ENCODE results near the gene GH2.
"Not testable (repeated sequence)": the region's sequence is repeated elsewhere in the genome, so short reads cannot be mapped to it uniquely, and the experiment has no call there.

GH2 gene

GRCh38 chr17:63873577-63873976 is 8.2 kb downstream of the GH2 start, which contains the start of gene CSH2:
CSH2 (minus strand) TSS chr17:63873677; CDS start chr17:63873614, 63 bp downstream.
- H3K4me3 Mint-ChIP-seq; H3K4me1 Mint-ChIP-seq (ENCODE audit: low read depth); H3K9me3 Mint-ChIP-seq; H3K36me3 Mint-ChIP-seq (ENCODE audit: low read depth); intact Hi-C loops (cut with micrococcal nuclease); H3K27ac Mint-ChIP-seq: not testable (repeated sequence)
- peaks cover 25% of the 10 kb centered on the region for H3K27me3 Mint-ChIP-seq

GRCh38 chr17:63871646-63872365 is 9.9 kb downstream of the GH2 start:
- H3K4me1 Mint-ChIP-seq (ENCODE audit: low read depth); intact Hi-C loops (cut with micrococcal nuclease); H3K36me3 Mint-ChIP-seq (ENCODE audit: low read depth); H3K9me3 Mint-ChIP-seq; H3K27ac Mint-ChIP-seq; H3K4me3 Mint-ChIP-seq: not testable (repeated sequence)
- peaks cover 21% of the 10 kb centered on the region for H3K27me3 Mint-ChIP-seq

- H3K9me3 Mint-ChIP-seq; intact Hi-C loops (cut with micrococcal nuclease); H3K36me3 Mint-ChIP-seq (ENCODE audit: low read depth); H3K4me3 Mint-ChIP-seq; H3K27ac Mint-ChIP-seq: not testable (repeated sequence)
- peaks cover 19% of the 10 kb centered on the region for H3K27me3 Mint-ChIP-seq
- peaks cover 12% of the 10 kb centered on the region for H3K4me1 Mint-ChIP-seq (ENCODE audit: low read depth)
Measured at GRCh38 chr17:63870292-63870665, 11.5 kb downstream of the GH2 start.

GRCh38 chr17:63869491-63870291 is 12.1 kb downstream of the GH2 start:
- H3K9me3 Mint-ChIP-seq; H3K27ac Mint-ChIP-seq; H3K4me3 Mint-ChIP-seq; H3K36me3 Mint-ChIP-seq (ENCODE audit: low read depth); intact Hi-C loops (cut with micrococcal nuclease): not testable (repeated sequence)
- H3K27me3 Mint-ChIP-seq = peaks cover 15% of the 10 kb centered on the region
- H3K4me1 Mint-ChIP-seq (ENCODE audit: low read depth) = peaks cover 12% of the 10 kb centered on the region

GRCh38 chr17:63866625-63867024 is 15.1 kb downstream of the GH2 start:
- intact Hi-C loops (cut with micrococcal nuclease); H3K4me3 Mint-ChIP-seq; H3K9me3 Mint-ChIP-seq; H3K36me3 Mint-ChIP-seq (ENCODE audit: low read depth); H3K27ac Mint-ChIP-seq: not testable (repeated sequence)
- Mint-ChIP-seq H3K27me3 (peaks cover 17% of the 10 kb centered on the region), H3K4me1 (ENCODE audit: low read depth) (peaks cover 12% of the 10 kb centered on the region)

- H3K27me3 Mint-ChIP-seq = peaks cover 15% of the 10 kb centered on the region
- no peaks in the 10 kb centered on the region for H3K36me3 Mint-ChIP-seq (ENCODE audit: low read depth)
- intact Hi-C loops (cut with micrococcal nuclease) = no loop called here
- no peaks in the 10 kb centered on the region for H3K4me1 Mint-ChIP-seq (ENCODE audit: low read depth)
- H3K4me3 Mint-ChIP-seq = no peak overlapping the region
- no peaks in the 10 kb centered on the region for H3K9me3 Mint-ChIP-seq
- no peak overlapping the region for H3K27ac Mint-ChIP-seq
Measured at GRCh38 chr17:63859257-63859656, 22.5 kb downstream of the GH2 start.

GRCh38 chr17:63856425-63856824 is 25.3 kb downstream of the GH2 start:
- H3K27ac Mint-ChIP-seq; H3K4me1 Mint-ChIP-seq (ENCODE audit: low read depth); H3K36me3 Mint-ChIP-seq (ENCODE audit: low read depth); H3K9me3 Mint-ChIP-seq; intact Hi-C loops (cut with micrococcal nuclease); H3K4me3 Mint-ChIP-seq: not testable (repeated sequence)
- peaks cover 11% of the 10 kb centered on the region for H3K27me3 Mint-ChIP-seq

GRCh38 chr17:63855185-63855584 is 26.6 kb downstream of the GH2 start:
- H3K27ac Mint-ChIP-seq = no peak overlapping the region
- no peaks in the 10 kb centered on the region for H3K36me3 Mint-ChIP-seq (ENCODE audit: low read depth)
- intact Hi-C loops (cut with micrococcal nuclease) = no loop called here
- peaks cover 10% of the 10 kb centered on the region for H3K27me3 Mint-ChIP-seq
- no peak overlapping the region for H3K4me3 Mint-ChIP-seq
- no peaks in the 10 kb centered on the region for H3K9me3 Mint-ChIP-seq
- no peaks in the 10 kb centered on the region for H3K4me1 Mint-ChIP-seq (ENCODE audit: low read depth)

GRCh38 chr17:63854709-63855108 is 27.0 kb downstream of the GH2 start:
- Mint-ChIP-seq H3K27ac (no peak overlapping the region), H3K4me3 (no peak overlapping the region), H3K27me3 (peaks cover 10% of the 10 kb centered on the region), H3K4me1 (ENCODE audit: low read depth) (peaks cover under 1% of the 10 kb centered on the region), H3K36me3 (ENCODE audit: low read depth) (no peaks in the 10 kb centered on the region), H3K9me3 (no peaks in the 10 kb centered on the region)
- intact Hi-C loops (cut with micrococcal nuclease) = no loop called here

GRCh38 chr17:63853260-63853659 is 28.5 kb downstream of the GH2 start:
- Mint-ChIP-seq H3K9me3 (peaks cover 1% of the 10 kb centered on the region), H3K36me3 (ENCODE audit: low read depth) (no peaks in the 10 kb centered on the region), H3K4me1 (ENCODE audit: low read depth) (peaks cover 10% of the 10 kb centered on the region), H3K4me3 (no peak overlapping the region), H3K27me3 (peaks cover 7% of the 10 kb centered on the region), H3K27ac (no peak overlapping the region)
- intact Hi-C loops (cut with micrococcal nuclease) = no loop called here

GRCh38 chr17:63850401-63850800 is 31.3 kb downstream of the GH2 start:
- Mint-ChIP-seq H3K4me3 (no peak overlapping the region), H3K4me1 (ENCODE audit: low read depth) (peaks cover 15% of the 10 kb centered on the region), H3K9me3 (peaks cover 8% of the 10 kb centered on the region), H3K27ac (no peak overlapping the region), H3K36me3 (ENCODE audit: low read depth) (no peaks in the 10 kb centered on the region), H3K27me3 (peaks cover 7% of the 10 kb centered on the region)
- intact Hi-C loops (cut with micrococcal nuclease) = no loop called here

GRCh38 chr17:63848834-63849689 is 32.7 kb downstream of the GH2 start:
- peaks cover 8% of the 10 kb centered on the region for H3K9me3 Mint-ChIP-seq
- peaks cover 18% of the 10 kb centered on the region for H3K4me1 Mint-ChIP-seq (ENCODE audit: low read depth)
- H3K4me3 Mint-ChIP-seq = peak overlapping the region; percentile 83
- H3K36me3 Mint-ChIP-seq (ENCODE audit: low read depth) = no peaks in the 10 kb centered on the region
- H3K27me3 Mint-ChIP-seq = peaks cover 7% of the 10 kb centered on the region
- H3K27ac Mint-ChIP-seq = peak overlapping the region; percentile 99
- intact Hi-C loops (cut with micrococcal nuclease) = loop anchor here (1.0 kb wide), 1 partner anchor 8 kb away; no protein-coding TSS in a partner anchor

GRCh38 chr17:63847525-63848249 is 34.1 kb downstream of the GH2 start:
- intact Hi-C loops (cut with micrococcal nuclease) = no loop called here
- Mint-ChIP-seq H3K9me3 (peaks cover 8% of the 10 kb centered on the region), H3K27me3 (peaks cover 7% of the 10 kb centered on the region), H3K36me3 (ENCODE audit: low read depth) (no peaks in the 10 kb centered on the region), H3K27ac (peak overlapping the region; percentile 59), H3K4me1 (ENCODE audit: low read depth) (peaks cover 28% of the 10 kb centered on the region), H3K4me3 (no peak overlapping the region)
